Measurements from ENCODE around the gene CDH4.

DNA sequence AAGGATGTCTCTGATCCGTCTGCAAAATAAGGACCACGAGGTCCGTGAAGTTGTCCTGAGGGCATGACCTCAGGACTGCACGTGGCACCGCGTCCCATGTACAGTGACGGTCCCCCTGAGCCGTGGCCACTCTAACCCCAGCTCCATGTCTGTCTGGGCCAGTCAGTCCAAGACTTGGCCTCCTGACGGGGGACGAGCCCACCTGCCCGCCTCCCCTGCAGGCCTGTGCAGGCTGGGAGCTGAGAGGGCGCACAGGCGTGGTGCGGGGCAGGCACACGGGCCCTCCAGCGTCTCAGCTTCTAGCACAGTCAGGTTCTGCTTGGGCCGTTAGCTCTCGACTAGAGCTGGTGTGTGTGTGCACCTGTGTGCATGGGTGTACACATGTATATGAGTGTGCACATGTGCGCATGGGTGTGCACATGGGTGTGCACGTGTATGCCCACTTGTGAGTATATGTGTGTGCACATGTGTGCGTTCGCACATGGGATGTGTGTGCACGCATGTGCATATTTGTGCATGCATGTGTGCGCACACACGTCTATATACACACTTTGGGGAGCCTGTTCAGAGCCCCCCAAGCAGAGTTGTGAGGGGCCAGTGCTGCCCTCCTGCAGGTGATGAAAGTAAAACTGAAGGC is 506.6 kb downstream of the CDH4 start:
- TF ChIP-seq, protein P1, sequence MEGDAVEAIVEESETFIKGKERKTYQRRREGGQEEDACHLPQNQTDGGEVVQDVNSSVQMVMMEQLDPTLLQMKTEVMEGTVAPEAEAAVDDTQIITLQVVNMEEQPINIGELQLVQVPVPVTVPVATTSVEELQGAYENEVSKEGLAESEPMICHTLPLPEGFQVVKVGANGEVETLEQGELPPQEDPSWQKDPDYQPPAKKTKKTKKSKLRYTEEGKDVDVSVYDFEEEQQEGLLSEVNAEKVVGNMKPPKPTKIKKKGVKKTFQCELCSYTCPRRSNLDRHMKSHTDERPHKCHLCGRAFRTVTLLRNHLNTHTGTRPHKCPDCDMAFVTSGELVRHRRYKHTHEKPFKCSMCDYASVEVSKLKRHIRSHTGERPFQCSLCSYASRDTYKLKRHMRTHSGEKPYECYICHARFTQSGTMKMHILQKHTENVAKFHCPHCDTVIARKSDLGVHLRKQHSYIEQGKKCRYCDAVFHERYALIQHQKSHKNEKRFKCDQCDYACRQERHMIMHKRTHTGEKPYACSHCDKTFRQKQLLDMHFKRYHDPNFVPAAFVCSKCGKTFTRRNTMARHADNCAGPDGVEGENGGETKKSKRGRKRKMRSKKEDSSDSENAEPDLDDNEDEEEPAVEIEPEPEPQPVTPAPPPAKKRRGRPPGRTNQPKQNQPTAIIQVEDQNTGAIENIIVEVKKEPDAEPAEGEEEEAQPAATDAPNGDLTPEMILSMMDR (IDR thresholded peaks at IDR 0.05; ENCODE audit: insufficient read depth, low read length), result no peak
- TF ChIP-seq, protein P2, sequence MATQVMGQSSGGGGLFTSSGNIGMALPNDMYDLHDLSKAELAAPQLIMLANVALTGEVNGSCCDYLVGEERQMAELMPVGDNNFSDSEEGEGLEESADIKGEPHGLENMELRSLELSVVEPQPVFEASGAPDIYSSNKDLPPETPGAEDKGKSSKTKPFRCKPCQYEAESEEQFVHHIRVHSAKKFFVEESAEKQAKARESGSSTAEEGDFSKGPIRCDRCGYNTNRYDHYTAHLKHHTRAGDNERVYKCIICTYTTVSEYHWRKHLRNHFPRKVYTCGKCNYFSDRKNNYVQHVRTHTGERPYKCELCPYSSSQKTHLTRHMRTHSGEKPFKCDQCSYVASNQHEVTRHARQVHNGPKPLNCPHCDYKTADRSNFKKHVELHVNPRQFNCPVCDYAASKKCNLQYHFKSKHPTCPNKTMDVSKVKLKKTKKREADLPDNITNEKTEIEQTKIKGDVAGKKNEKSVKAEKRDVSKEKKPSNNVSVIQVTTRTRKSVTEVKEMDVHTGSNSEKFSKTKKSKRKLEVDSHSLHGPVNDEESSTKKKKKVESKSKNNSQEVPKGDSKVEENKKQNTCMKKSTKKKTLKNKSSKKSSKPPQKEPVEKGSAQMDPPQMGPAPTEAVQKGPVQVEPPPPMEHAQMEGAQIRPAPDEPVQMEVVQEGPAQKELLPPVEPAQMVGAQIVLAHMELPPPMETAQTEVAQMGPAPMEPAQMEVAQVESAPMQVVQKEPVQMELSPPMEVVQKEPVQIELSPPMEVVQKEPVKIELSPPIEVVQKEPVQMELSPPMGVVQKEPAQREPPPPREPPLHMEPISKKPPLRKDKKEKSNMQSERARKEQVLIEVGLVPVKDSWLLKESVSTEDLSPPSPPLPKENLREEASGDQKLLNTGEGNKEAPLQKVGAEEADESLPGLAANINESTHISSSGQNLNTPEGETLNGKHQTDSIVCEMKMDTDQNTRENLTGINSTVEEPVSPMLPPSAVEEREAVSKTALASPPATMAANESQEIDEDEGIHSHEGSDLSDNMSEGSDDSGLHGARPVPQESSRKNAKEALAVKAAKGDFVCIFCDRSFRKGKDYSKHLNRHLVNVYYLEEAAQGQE (IDR thresholded peaks at IDR 0.05; ENCODE audit: insufficient replicate concordance, low read depth), result no peak
- TF ChIP-seq POLR2AphosphoS5 (IDR thresholded peaks at IDR 0.05; ENCODE audit: low read depth) (no peak), GABPA (IDR thresholded peaks at IDR 0.05; ENCODE audit: low read depth) (no peak), SPI1 (IDR thresholded peaks at IDR 0.05; ENCODE audit: borderline replicate concordance, low read depth) (no peak)
